ENCODE data around the gene PRKCB.

- TF ChIP-seq CTCF (IDR thresholded peaks at IDR 0.05) (no peak), POLR2A (IDR thresholded peaks at IDR 0.05) (no peak)
Measured at GRCh38 chr16:24138575-24138974, 302.8 kb downstream of the PRKCB start.
